ENCODE measurements around the gene MYEOV.
A peak's percentile ranks its signal among the peaks of the same experiment; 100 is the strongest.

DNA sequence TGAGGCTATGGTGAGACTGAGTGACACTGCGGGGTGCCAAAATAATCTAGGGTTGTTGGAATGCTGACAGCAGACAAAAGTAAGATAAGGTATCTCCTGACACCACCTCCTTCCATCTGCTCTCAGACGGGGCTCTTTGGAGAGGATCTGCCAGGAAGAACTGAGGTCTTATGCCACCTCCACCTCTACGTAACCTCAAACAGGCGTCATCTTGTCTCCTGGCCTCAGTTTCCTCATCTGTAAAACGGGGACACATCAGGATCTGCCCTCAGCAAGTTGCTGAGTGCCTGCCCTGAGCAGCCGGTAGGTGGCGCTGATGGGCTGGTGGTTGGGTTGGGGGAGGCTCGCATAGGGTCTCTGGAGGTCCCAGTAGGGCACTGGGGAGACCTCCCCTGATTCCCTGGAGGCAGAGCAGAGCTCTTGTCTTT, 1.7 kb upstream of the MYEOV start:
- TF ChIP-seq EP300 (IDR thresholded peaks at IDR 0.05): no peak
- TF ChIP-seq, protein P1, sequence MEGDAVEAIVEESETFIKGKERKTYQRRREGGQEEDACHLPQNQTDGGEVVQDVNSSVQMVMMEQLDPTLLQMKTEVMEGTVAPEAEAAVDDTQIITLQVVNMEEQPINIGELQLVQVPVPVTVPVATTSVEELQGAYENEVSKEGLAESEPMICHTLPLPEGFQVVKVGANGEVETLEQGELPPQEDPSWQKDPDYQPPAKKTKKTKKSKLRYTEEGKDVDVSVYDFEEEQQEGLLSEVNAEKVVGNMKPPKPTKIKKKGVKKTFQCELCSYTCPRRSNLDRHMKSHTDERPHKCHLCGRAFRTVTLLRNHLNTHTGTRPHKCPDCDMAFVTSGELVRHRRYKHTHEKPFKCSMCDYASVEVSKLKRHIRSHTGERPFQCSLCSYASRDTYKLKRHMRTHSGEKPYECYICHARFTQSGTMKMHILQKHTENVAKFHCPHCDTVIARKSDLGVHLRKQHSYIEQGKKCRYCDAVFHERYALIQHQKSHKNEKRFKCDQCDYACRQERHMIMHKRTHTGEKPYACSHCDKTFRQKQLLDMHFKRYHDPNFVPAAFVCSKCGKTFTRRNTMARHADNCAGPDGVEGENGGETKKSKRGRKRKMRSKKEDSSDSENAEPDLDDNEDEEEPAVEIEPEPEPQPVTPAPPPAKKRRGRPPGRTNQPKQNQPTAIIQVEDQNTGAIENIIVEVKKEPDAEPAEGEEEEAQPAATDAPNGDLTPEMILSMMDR (IDR thresholded peaks at IDR 0.05): peak; percentile 58 to 74 (median 61)
- TF ChIP-seq POLR2AphosphoS5 (IDR thresholded peaks at IDR 0.05): no peak

All from esophagus muscularis mucosa (tissue), 4 donors.